ENCODE results near the gene DTNB. TPM values are rescaled to one million over a fixed set of nuclear protein-coding genes. Genes with fewer than 3 reads are reported as not detected.

DTNB gene
- polyA plus RNA-seq, 1 of the 3 experiments (the other 2 are of a cell fraction) = 15.3 TPM

DNA sequence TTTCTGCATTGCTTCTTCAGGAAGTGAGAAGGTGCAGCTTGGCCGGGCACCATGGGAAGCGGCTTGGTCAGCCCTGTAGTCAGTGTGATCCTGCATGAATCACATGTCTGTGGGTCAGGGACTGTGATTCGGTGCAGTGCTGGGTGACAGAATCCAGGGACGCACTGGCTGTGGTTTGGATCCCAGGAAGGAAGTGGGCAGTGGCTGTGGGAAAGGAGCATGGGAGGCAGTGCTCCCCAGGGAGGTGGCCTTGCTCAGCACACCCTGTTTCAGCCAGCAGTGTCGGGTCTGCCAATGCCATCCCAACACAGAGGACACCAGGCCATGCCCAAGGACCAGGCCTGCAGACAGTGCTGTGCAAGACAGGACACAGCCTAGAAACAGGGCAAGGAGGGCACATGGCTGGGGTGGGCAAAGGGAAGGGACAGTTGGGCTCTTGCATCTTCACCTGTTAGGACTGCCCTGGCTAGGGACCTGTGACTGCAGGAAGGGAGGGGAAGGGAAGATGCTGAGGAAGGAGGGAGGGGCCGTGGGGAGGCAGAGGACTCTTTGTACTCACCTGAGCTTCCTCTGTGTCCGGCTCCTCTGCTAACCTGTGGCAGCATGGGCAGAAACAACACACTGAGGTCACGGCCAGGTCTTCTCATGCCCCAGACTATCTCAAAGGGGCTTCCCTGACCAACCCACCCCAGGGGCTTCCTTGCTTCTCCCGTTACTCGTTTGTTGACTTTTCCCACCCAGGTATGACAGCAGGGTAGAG, 294.5 kb downstream of the DTNB start (continued):
- TF ChIP-seq, protein P1, sequence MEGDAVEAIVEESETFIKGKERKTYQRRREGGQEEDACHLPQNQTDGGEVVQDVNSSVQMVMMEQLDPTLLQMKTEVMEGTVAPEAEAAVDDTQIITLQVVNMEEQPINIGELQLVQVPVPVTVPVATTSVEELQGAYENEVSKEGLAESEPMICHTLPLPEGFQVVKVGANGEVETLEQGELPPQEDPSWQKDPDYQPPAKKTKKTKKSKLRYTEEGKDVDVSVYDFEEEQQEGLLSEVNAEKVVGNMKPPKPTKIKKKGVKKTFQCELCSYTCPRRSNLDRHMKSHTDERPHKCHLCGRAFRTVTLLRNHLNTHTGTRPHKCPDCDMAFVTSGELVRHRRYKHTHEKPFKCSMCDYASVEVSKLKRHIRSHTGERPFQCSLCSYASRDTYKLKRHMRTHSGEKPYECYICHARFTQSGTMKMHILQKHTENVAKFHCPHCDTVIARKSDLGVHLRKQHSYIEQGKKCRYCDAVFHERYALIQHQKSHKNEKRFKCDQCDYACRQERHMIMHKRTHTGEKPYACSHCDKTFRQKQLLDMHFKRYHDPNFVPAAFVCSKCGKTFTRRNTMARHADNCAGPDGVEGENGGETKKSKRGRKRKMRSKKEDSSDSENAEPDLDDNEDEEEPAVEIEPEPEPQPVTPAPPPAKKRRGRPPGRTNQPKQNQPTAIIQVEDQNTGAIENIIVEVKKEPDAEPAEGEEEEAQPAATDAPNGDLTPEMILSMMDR (IDR thresholded peaks at IDR 0.05) = no peak
- no peak for TF ChIP-seq SMC3 (IDR thresholded peaks at IDR 0.05; ENCODE audit: low read depth, low read length)

GRCh38 chr2:25377822-25378421, 295.5 kb downstream of the DTNB start:
- POLR2A ChIA-PET = interaction anchor here (1.4 kb wide), 1 partner anchor 87 kb away, joined by 3 read pairs; no protein-coding TSS in a partner anchor
- TF ChIP-seq TEAD4 (IDR thresholded peaks at IDR 0.05; ENCODE audit: borderline replicate concordance, insufficient read depth) (no peak), SIN3A (IDR thresholded peaks at IDR 0.05; ENCODE audit: borderline replicate concordance, low read depth, low read length) (no peak), ELF1 (IDR thresholded peaks at IDR 0.05) (no peak), JUND (IDR thresholded peaks at IDR 0.05) (no peak), FOSL2 (IDR thresholded peaks at IDR 0.05; ENCODE audit: borderline replicate concordance, low read depth) (no peak), MAX (IDR thresholded peaks at IDR 0.05; ENCODE audit: low read depth) (no peak), GATA2 (CRISPR knock-in tag; IDR thresholded peaks at IDR 0.05) (no peak), TAF1 (IDR thresholded peaks at IDR 0.05; ENCODE audit: borderline replicate concordance, low read depth, low read length) (no peak), IRF3 (IDR thresholded peaks at IDR 0.05; ENCODE audit: low read depth, low read length) (no peak), NFIC (IDR thresholded peaks at IDR 0.05; ENCODE audit: borderline replicate concordance) (no peak), FOXJ3 (CRISPR knock-in tag; IDR thresholded peaks at IDR 0.05) (no peak), USF1 (IDR thresholded peaks at IDR 0.05; ENCODE audit: borderline replicate concordance, low read depth) (no peak), ZBTB33 (IDR thresholded peaks at IDR 0.05; ENCODE audit: borderline replicate concordance, low read depth) (no peak), GABPA (IDR thresholded peaks at IDR 0.05; ENCODE audit: low read depth) (no peak)
- TF ChIP-seq, protein P1 (IDR thresholded peaks at IDR 0.05) = no peak
- WGBS (ENCODE audit: low lambda C conversion rate) = 94% methylated on average over 20 of the region's 22 CpGs

More at GRCh38 chr2:25377822-25378421, 295.5 kb downstream of the DTNB start:
- no peak overlapping the region for H3K4me2 ChIP-seq
- no peaks in the 10 kb centered on the region for H3K36me3 ChIP-seq (replicated peaks in 1 of 2; ENCODE audit: control insufficient read depth in 1 of 2, insufficient read depth in 2 of 2, low read length in 1 of 2)
- no peak overlapping the region for H3K4me3 ChIP-seq (ENCODE audit: low read depth in 2 of 2, low read length in 1 of 2)
- peak overlapping the region in 1 of 2 experiments; percentile 70; a peak in 1 of 4 replicates for H3K27ac ChIP-seq (ENCODE audit: low read depth in 2 of 2, low read length in 1 of 2)
- no peaks in the 10 kb centered on the region for H4K20me1 ChIP-seq (ENCODE audit: insufficient read depth)
- no peaks in the 10 kb centered on the region for H3K9me2 ChIP-seq
- no peak overlapping the region for H2AFZ ChIP-seq (ENCODE audit: low read depth)
- no peak for DNase-seq
- no peaks in the 10 kb centered on the region for H3K9me3 ChIP-seq
- H3K79me2 ChIP-seq (ENCODE audit: insufficient read depth) = no peaks in the 10 kb centered on the region
- CTCF ChIA-PET = interaction anchor here (0.8 to 7.4 kb wide), 20 partner anchors 10 to 311 kb away, joined by 3 to 72 read pairs (median 10); partner anchors contain the start of genes DNMT3A and DTNB
- H3K27me3 ChIP-seq (ENCODE audit: insufficient read depth) = no peaks in the 10 kb centered on the region
- H3K4me1 ChIP-seq (ENCODE audit: control insufficient read depth in 1 of 2, insufficient read depth in 2 of 2, low read depth in 1 of 2, low read length in 1 of 2) = peaks cover 5 to 27% of the 10 kb centered on the region in 2 experiments; a peak in 3 of 4 replicates
- H3F3A ChIP-seq (replicated peaks; ENCODE audit: insufficient read depth) = no peaks in the 10 kb centered on the region
- no peak overlapping the region for H3K9ac ChIP-seq

All from SK-N-SH (cell line).